Mammary epithelial cell (primary cell): ENCODE results near the gene C16orf89.

Source experiments
- EZH2 ChIP-seq: IDR thresholded peaks from 2 replicates; pipeline ENCODE4 v1.6.1; 2012; ENCODE audit warnings: low read length, inconsistent platforms, borderline replicate concordance
- TF ChIP-seq, protein P1 (sequence below), 2 donors: IDR thresholded peaks in 1 of 2; conservative IDR thresholded peaks in 1 of 2; 2 replicates each; pipeline ENCODE4 v1.5.1; 2011 to 2012; ENCODE audit warnings: inconsistent platforms in 2 of 2, low read length in 2 of 2, mild to moderate bottlenecking in 2 of 2, control low read depth in 1 of 2, low read depth in 1 of 2; ENCODE audit not compliant: insufficient read depth in 1 of 2; ENCODE audit errors: extremely low read depth in 1 of 2

DNA sequence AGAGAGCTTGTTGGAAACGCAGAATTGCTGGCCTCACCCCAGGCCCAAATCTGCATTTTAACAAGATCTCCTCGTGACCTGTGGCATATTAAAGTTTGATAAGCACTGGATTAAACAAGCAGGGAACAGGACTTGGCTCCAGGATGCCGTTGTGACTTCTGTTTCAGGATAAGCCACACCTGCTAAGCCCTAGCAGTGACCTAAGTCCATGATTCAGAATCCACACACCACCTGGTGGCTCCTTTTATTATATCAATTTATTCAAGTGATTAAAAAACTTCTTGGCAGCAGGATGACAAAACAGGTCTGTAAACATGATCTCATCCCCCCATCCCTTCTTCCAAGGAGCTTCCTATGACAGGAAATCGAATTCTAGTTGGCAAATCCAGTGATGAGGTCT is 41.1 kb downstream of the C16orf89 start:
- TF ChIP-seq, protein P1, sequence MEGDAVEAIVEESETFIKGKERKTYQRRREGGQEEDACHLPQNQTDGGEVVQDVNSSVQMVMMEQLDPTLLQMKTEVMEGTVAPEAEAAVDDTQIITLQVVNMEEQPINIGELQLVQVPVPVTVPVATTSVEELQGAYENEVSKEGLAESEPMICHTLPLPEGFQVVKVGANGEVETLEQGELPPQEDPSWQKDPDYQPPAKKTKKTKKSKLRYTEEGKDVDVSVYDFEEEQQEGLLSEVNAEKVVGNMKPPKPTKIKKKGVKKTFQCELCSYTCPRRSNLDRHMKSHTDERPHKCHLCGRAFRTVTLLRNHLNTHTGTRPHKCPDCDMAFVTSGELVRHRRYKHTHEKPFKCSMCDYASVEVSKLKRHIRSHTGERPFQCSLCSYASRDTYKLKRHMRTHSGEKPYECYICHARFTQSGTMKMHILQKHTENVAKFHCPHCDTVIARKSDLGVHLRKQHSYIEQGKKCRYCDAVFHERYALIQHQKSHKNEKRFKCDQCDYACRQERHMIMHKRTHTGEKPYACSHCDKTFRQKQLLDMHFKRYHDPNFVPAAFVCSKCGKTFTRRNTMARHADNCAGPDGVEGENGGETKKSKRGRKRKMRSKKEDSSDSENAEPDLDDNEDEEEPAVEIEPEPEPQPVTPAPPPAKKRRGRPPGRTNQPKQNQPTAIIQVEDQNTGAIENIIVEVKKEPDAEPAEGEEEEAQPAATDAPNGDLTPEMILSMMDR (conservative IDR thresholded peaks at IDR 0.05 in 1 of 2, IDR thresholded peaks at IDR 0.05 in 1 of 2; ENCODE audit: extremely low read depth in 1 of 2, insufficient read depth in 1 of 2, low read depth in 1 of 2, low read length in 2 of 2), result peak; percentile 22 to 38
- no peak for TF ChIP-seq EZH2
